ENCODE measurements around the gene TROAP. TPM values are rescaled to one million over a fixed set of nuclear protein-coding genes. Genes with fewer than 3 reads are reported as not detected.

TROAP gene
- polyA plus RNA-seq, 3 donors, result 0.05 TPM; not detected in 2

GRCh38 chr12:49355913-49356312 lies 32.9 kb downstream of the TROAP start:
- intact Hi-C loops (cut with micrococcal nuclease), result loop anchor here in 1 of 2 donors (5.0 kb wide), 1 partner anchor 226 kb away; no protein-coding TSS in a partner anchor
- no peak overlapping the region for H3K4me2 ChIP-seq (replicated peaks; ENCODE audit: extremely low read depth, low read length, poor library complexity, severe bottlenecking)
- 88% methylated on average over 4 of the region's 10 CpGs for WGBS (ENCODE audit: insufficient coverage)
- H3K9me3 ChIP-seq (replicated peaks in 1 of 2; ENCODE audit: control insufficient read depth in 1 of 2, insufficient read depth in 1 of 2, low read length in 2 of 2), result no peaks in the 10 kb centered on the region
- DNase-seq, result no peak
- H4K20me1 ChIP-seq (ENCODE audit: insufficient read depth, low read length), result no peaks in the 10 kb centered on the region
- Mint-ChIP-seq H3K27ac (no peak overlapping the region), H3K36me3 (no peaks in the 10 kb centered on the region), H3K9me3 (no peaks in the 10 kb centered on the region), H3K4me1 (peaks cover 2% of the 10 kb centered on the region), H3K27me3 (ENCODE audit: low read depth in 3 of 3) (peaks cover 9 to 48% (median 37%) of the 10 kb centered on the region in 3 donors), H3K4me3 (no peak overlapping the region)
- no peak overlapping the region for H2AFZ ChIP-seq (ENCODE audit: insufficient read depth, low read depth, low read length, poor library complexity, severe bottlenecking)
- no peaks in the 10 kb centered on the region for H3K79me2 ChIP-seq (ENCODE audit: insufficient read depth, low read length)
- H3K27me3 ChIP-seq (ENCODE audit: control insufficient read depth in 2 of 2, insufficient read depth in 2 of 2, low read length in 2 of 2), result peaks cover 10 to 23% of the 10 kb centered on the region in 2 donors
- H3K27ac ChIP-seq (ENCODE audit: low read depth in 1 of 2, low read length in 2 of 2), result no peak overlapping the region
- TF ChIP-seq CTCF (IDR thresholded peaks at IDR 0.05), result no peak
- H3K4me3 ChIP-seq (replicated peaks in 1 of 3; ENCODE audit: low read depth in 2 of 3, low read length in 3 of 3), result no peak overlapping the region
- no peak overlapping the region for H3K9ac ChIP-seq (ENCODE audit: insufficient read depth, low read length, poor library complexity, severe bottlenecking)
- no peaks in the 10 kb centered on the region for H3K4me1 ChIP-seq (ENCODE audit: control insufficient read depth in 1 of 2, insufficient read depth in 2 of 2, low read length in 2 of 2)
- no peaks in the 10 kb centered on the region for H3K36me3 ChIP-seq (replicated peaks in 1 of 2; ENCODE audit: control insufficient read depth in 1 of 2, insufficient read depth in 2 of 2, low read length in 2 of 2)

- Mint-ChIP-seq H3K27me3 (ENCODE audit: low read depth in 3 of 3) (peaks cover 6 to 40% (median 30%) of the 10 kb centered on the region in 3 donors), H3K9me3 (no peaks in the 10 kb centered on the region), H3K4me3 (peak overlapping the region in 1 of 2 donors; percentile 49), H3K36me3 (no peaks in the 10 kb centered on the region), H3K27ac (no peak overlapping the region), H3K4me1 (peaks cover 2% of the 10 kb centered on the region)
- Histone ChIP-seq H3K9ac (ENCODE audit: insufficient read depth, low read length, poor library complexity, severe bottlenecking) (no peak overlapping the region), H3K4me3 (replicated peaks in 1 of 3; ENCODE audit: low read depth in 2 of 3, low read length in 3 of 3) (no peak overlapping the region), H3K4me2 (replicated peaks; ENCODE audit: extremely low read depth, low read length, poor library complexity, severe bottlenecking) (no peak overlapping the region), H4K20me1 (ENCODE audit: insufficient read depth, low read length) (no peaks in the 10 kb centered on the region), H3K4me1 (ENCODE audit: control insufficient read depth in 1 of 2, insufficient read depth in 2 of 2, low read length in 2 of 2) (no peaks in the 10 kb centered on the region), H3K36me3 (replicated peaks in 1 of 2; ENCODE audit: control insufficient read depth in 1 of 2, insufficient read depth in 2 of 2, low read length in 2 of 2) (no peaks in the 10 kb centered on the region), H3K9me3 (replicated peaks in 1 of 2; ENCODE audit: control insufficient read depth in 1 of 2, insufficient read depth in 1 of 2, low read length in 2 of 2) (no peaks in the 10 kb centered on the region), H2AFZ (ENCODE audit: insufficient read depth, low read depth, low read length, poor library complexity, severe bottlenecking) (no peak overlapping the region), H3K27ac (ENCODE audit: low read depth in 1 of 2, low read length in 2 of 2) (no peak overlapping the region), H3K27me3 (ENCODE audit: control insufficient read depth in 2 of 2, insufficient read depth in 2 of 2, low read length in 2 of 2) (peaks cover 6 to 17% of the 10 kb centered on the region in 2 donors), H3K79me2 (ENCODE audit: insufficient read depth, low read length) (no peaks in the 10 kb centered on the region)
- intact Hi-C loops (cut with micrococcal nuclease), result loop anchor here in 1 of 2 donors (5.0 kb wide), 1 partner anchor 225 kb away; no protein-coding TSS in a partner anchor
- DNase-seq, result peak in 1 of 3 donors; percentile 24
- no CpG with 5 or more reads among the region's 3 CpGs for WGBS (ENCODE audit: insufficient coverage)
- peak; percentile 70 for TF ChIP-seq CTCF (IDR thresholded peaks at IDR 0.05)
Observed at GRCh38 chr12:49357103-49357678, 34.1 kb downstream of the TROAP start.

Measured in CD14-positive monocyte (primary cell).